Astrocyte (in vitro differentiated cells and primary cell): ENCODE results near the gene ANO2. TPM values are rescaled to one million over a fixed set of nuclear protein-coding genes. Genes with fewer than 3 reads are reported as not detected.

Source experiments
- DNase-seq: peaks from one replicate; pipeline ENCODE4 v3.0.0-alpha.2; 2010; ENCODE audit warnings: low read depth
- FAIRE-seq: peaks from 2 replicates; lab custom pipeline; 2011; peaks lifted over from hg19 to GRCh38; lab: Jason Lieb, UNC
- H2AFZ ChIP-seq: 2 replicates; pipeline ENCODE4 v1.6.0; 2012; ENCODE audit warnings: low read depth, low read length, inconsistent platforms
- H3K27ac ChIP-seq: 2 replicates; pipeline ENCODE4 v1.5.1; 2011; ENCODE audit warnings: low read depth, low read length, inconsistent platforms
- H3K27me3 ChIP-seq: 2 replicates; pipeline ENCODE4 v1.6.0; 2011; ENCODE audit warnings: low read length, inconsistent platforms; ENCODE audit not compliant: insufficient read depth
- H3K36me3 ChIP-seq: 2 replicates; pipeline ENCODE4 v1.5.1; 2011; ENCODE audit warnings: low read length, inconsistent platforms; ENCODE audit not compliant: insufficient read depth
- H3K4me1 ChIP-seq: 2 replicates; pipeline ENCODE4 v1.5.1; 2011; ENCODE audit warnings: low read length, inconsistent platforms; ENCODE audit not compliant: insufficient read depth
- H3K4me2 ChIP-seq: 2 replicates; pipeline ENCODE4 v1.6.0; 2012; ENCODE audit warnings: low read length, inconsistent platforms
- H3K4me3 ChIP-seq: 2 replicates; pipeline ENCODE4 v1.5.1; 2011; ENCODE audit warnings: low read depth, mild to moderate bottlenecking, low read length, inconsistent platforms; ENCODE audit not compliant: insufficient read depth
- H3K79me2 ChIP-seq: 2 replicates; pipeline ENCODE4 v1.6.0; 2012; ENCODE audit warnings: mild to moderate bottlenecking, low read length, inconsistent platforms; ENCODE audit not compliant: insufficient read depth
- H3K9ac ChIP-seq: 2 replicates; pipeline ENCODE4 v1.6.0; 2012; ENCODE audit warnings: mild to moderate bottlenecking, low read length, inconsistent platforms
- H3K9me3 ChIP-seq: 2 replicates; pipeline ENCODE4 v1.5.1; 2012; ENCODE audit warnings: low read depth, mild to moderate bottlenecking, low read length, inconsistent platforms; ENCODE audit not compliant: insufficient read depth
- H4K20me1 ChIP-seq: 2 replicates; pipeline ENCODE4 v1.6.0; 2012; ENCODE audit warnings: low read length, inconsistent platforms; ENCODE audit not compliant: insufficient read depth
- H3K27ac Mint-ChIP-seq: one replicate; pipeline ENCODE4 v1.8.0; 2021; ENCODE audit warnings: mild to moderate bottlenecking, mixed read lengths; ENCODE audit not compliant: unreplicated experiment
- H3K27me3 Mint-ChIP-seq: one replicate; pipeline ENCODE4 v1.8.0; 2021; ENCODE audit warnings: low read depth, mixed read lengths; ENCODE audit not compliant: unreplicated experiment
- H3K36me3 Mint-ChIP-seq: one replicate; pipeline ENCODE4 v1.8.0; 2021; ENCODE audit warnings: low read depth, mixed read lengths; ENCODE audit not compliant: unreplicated experiment
- H3K4me1 Mint-ChIP-seq: one replicate; pipeline ENCODE4 v1.8.0; 2021; ENCODE audit warnings: low read depth, mixed read lengths; ENCODE audit not compliant: unreplicated experiment
- H3K4me3 Mint-ChIP-seq: one replicate; pipeline ENCODE4 v1.8.0; 2021; ENCODE audit warnings: mild to moderate bottlenecking, moderate library complexity, mixed read lengths; ENCODE audit not compliant: unreplicated experiment
- H3K9me3 Mint-ChIP-seq: one replicate; pipeline ENCODE4 v1.8.0; 2021; ENCODE audit warnings: mild to moderate bottlenecking, mixed read lengths; ENCODE audit not compliant: unreplicated experiment
- EZH2 ChIP-seq: IDR thresholded peaks from 2 replicates; pipeline ENCODE4 v1.6.1; 2012; ENCODE audit warnings: mild to moderate bottlenecking, low read length, inconsistent platforms; ENCODE audit not compliant: insufficient read depth
- total RNA-seq: library from RNA; stranded (reverse); gene quantifications from 2 replicates; pipeline ENCODE4 v1.2.1, GENCODE V29; 2021
- TF ChIP-seq, protein P1 (sequence below): IDR thresholded peaks from 2 replicates; pipeline ENCODE4 v1.5.1; 2011; ENCODE audit warnings: low read depth, mild to moderate bottlenecking, inconsistent platforms, low read length, moderate library complexity; ENCODE audit not compliant: insufficient read depth

The ANO2 gene
- total RNA-seq, 1 donor from 2014 or later, result 0.93 TPM

DNA sequence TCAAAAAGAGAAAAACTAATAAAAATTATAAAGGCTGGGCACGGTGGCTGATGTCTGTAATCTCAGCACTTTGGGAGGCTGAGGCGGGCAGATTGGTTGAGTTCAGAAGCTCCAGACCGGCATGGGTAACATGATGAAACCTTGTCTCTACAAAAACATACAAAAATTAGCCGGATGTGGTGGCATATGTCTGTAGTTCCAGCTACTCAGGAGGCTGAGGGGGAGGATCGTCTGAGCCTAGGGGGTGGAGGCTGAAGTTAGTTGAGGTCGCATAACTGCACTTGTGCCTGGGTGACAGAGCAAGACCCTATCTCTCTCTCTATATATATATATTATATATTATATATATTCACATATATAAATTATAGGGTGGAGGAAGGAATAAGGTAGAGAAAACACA is 32.5 kb upstream of the ANO2 start:
- Histone ChIP-seq H3K4me1 (no peaks in the 10 kb centered on the region), H3K27ac (no peak overlapping the region), H3K79me2 (no peaks in the 10 kb centered on the region), H3K4me3 (no peak overlapping the region), H3K9me3 (no peaks in the 10 kb centered on the region), H3K27me3 (peaks cover 3% of the 10 kb centered on the region), H4K20me1 (no peaks in the 10 kb centered on the region), H3K4me2 (no peak overlapping the region), H3K9ac (no peak overlapping the region), H3K36me3 (no peaks in the 10 kb centered on the region), H2AFZ (no peak overlapping the region)
- no peak for DNase-seq
- Mint-ChIP-seq H3K27ac (no peak overlapping the region), H3K36me3 (peaks cover 2% of the 10 kb centered on the region), H3K9me3 (peaks cover 2% of the 10 kb centered on the region), H3K4me3 (no peak overlapping the region), H3K4me1 (no peaks in the 10 kb centered on the region), H3K27me3 (peaks cover 30% of the 10 kb centered on the region)
- FAIRE-seq, result no peak
- TF ChIP-seq, protein P1, sequence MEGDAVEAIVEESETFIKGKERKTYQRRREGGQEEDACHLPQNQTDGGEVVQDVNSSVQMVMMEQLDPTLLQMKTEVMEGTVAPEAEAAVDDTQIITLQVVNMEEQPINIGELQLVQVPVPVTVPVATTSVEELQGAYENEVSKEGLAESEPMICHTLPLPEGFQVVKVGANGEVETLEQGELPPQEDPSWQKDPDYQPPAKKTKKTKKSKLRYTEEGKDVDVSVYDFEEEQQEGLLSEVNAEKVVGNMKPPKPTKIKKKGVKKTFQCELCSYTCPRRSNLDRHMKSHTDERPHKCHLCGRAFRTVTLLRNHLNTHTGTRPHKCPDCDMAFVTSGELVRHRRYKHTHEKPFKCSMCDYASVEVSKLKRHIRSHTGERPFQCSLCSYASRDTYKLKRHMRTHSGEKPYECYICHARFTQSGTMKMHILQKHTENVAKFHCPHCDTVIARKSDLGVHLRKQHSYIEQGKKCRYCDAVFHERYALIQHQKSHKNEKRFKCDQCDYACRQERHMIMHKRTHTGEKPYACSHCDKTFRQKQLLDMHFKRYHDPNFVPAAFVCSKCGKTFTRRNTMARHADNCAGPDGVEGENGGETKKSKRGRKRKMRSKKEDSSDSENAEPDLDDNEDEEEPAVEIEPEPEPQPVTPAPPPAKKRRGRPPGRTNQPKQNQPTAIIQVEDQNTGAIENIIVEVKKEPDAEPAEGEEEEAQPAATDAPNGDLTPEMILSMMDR, result no peak
- no peak for TF ChIP-seq EZH2

DNA sequence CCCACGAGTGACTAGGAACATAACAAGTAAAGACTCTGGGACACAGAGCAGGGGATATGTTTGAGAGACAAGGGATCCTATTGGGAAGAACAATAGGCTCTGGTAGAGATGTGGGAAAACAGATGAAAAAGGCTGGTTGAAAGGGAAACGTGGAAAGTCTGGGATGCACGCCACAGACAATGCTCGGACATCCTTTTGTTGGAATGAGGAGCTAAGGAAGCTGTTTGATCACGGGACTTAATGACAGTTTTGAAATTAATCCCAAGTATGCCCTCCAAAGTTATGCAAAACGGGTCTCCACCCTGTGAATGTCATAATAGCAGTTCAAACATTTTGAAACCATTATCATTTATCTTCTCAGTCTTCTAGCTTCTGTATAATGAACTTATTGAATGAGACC is 31.7 kb upstream of the ANO2 start:
- DNase-seq (no peak), FAIRE-seq (no peak)
- TF ChIP-seq EZH2, result no peak
- TF ChIP-seq, protein P1, result no peak
- no peak overlapping the region for H3K9ac ChIP-seq
- Mint-ChIP-seq H3K9me3 (peaks cover 2% of the 10 kb centered on the region), H3K4me3 (no peak overlapping the region), H3K27ac (no peak overlapping the region), H3K36me3 (peaks cover 2% of the 10 kb centered on the region), H3K4me1 (no peaks in the 10 kb centered on the region), H3K27me3 (peaks cover 35% of the 10 kb centered on the region)
- H3K27me3 ChIP-seq, result peaks cover 5% of the 10 kb centered on the region
- no peaks in the 10 kb centered on the region for H3K4me1 ChIP-seq
- no peak overlapping the region for H3K4me3 ChIP-seq
- no peaks in the 10 kb centered on the region for H3K9me3 ChIP-seq
- H4K20me1 ChIP-seq, result no peaks in the 10 kb centered on the region
- H3K4me2 ChIP-seq, result no peak overlapping the region
- H2AFZ ChIP-seq, result no peak overlapping the region
- H3K36me3 ChIP-seq, result no peaks in the 10 kb centered on the region
- no peaks in the 10 kb centered on the region for H3K79me2 ChIP-seq
- no peak overlapping the region for H3K27ac ChIP-seq

DNA sequence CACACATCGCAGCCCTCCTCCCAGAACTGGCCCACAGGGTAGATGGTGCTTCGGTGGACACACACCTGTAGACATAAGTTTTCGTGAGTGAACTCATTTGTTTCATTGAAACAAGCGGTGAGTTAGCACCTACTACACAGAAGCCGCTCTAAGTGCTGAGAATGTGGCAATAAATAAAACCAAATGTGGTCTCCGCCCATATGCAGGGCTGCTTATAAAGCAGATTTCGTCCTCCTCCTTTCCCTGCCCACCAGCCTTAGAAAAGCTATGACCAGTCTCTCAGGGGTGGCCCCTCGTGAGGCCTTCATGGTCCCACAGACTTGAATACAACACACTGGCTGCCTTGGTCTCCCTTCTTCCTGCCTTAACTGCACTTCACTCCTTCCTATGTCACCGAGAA is 31.1 kb upstream of the ANO2 start:
- H3K4me3 ChIP-seq, result no peak overlapping the region
- no peaks in the 10 kb centered on the region for H4K20me1 ChIP-seq
- H3K9me3 Mint-ChIP-seq, result peaks cover 2% of the 10 kb centered on the region
- no peak overlapping the region for H3K4me3 Mint-ChIP-seq
- H3K9me3 ChIP-seq, result no peaks in the 10 kb centered on the region
- no peaks in the 10 kb centered on the region for H3K4me1 ChIP-seq
- peaks cover 7% of the 10 kb centered on the region for H3K27me3 ChIP-seq
- no peaks in the 10 kb centered on the region for H3K4me1 Mint-ChIP-seq
- H3K79me2 ChIP-seq, result no peaks in the 10 kb centered on the region
- peaks cover 40% of the 10 kb centered on the region for H3K27me3 Mint-ChIP-seq
- H2AFZ ChIP-seq, result no peak overlapping the region
- no peak overlapping the region for H3K27ac Mint-ChIP-seq
- no peak for TF ChIP-seq EZH2
- TF ChIP-seq, protein P1, result no peak
- FAIRE-seq (no peak), DNase-seq (no peak)
- no peak overlapping the region for H3K27ac ChIP-seq
- H3K4me2 ChIP-seq, result no peak overlapping the region
- peaks cover 2% of the 10 kb centered on the region for H3K36me3 Mint-ChIP-seq
- no peaks in the 10 kb centered on the region for H3K36me3 ChIP-seq
- H3K9ac ChIP-seq, result no peak overlapping the region
